H9 (cell line): ENCODE measurements around the gene ANKRD22. TPM values are rescaled to one million over a fixed set of nuclear protein-coding genes. Genes with fewer than 3 reads are reported as not detected.

Experiments used
- DNase-seq: peaks from one replicate; pipeline ENCODE4 v3.0.0-alpha.2; 2017
- H2AFZ ChIP-seq: one replicate; pipeline ENCODE4 v1.6.1; 2013; ENCODE audit warnings: mild to moderate bottlenecking, low read length, control low read depth, moderate library complexity
- H2AK5ac ChIP-seq: 2 replicates; pipeline ENCODE4 v1.6.1; 2013; ENCODE audit warnings: low read length, control low read depth, mixed read lengths; ENCODE audit not compliant: insufficient read length
- H2BK120ac ChIP-seq: one replicate; pipeline ENCODE4 v1.6.1; 2013; ENCODE audit warnings: low read depth, mild to moderate bottlenecking, low read length, control low read depth, inconsistent platforms; ENCODE audit not compliant: poor library complexity, severe bottlenecking
- H2BK12ac ChIP-seq: 2 replicates; pipeline ENCODE4 v1.6.1; 2013; ENCODE audit warnings: low read length, control low read depth, mixed read lengths, low read depth; ENCODE audit not compliant: insufficient read length
- H2BK15ac ChIP-seq: 2 replicates; pipeline ENCODE4 v1.6.1; 2013; ENCODE audit warnings: low read depth, low read length, control low read depth
- H2BK20ac ChIP-seq: one replicate; pipeline ENCODE4 v1.6.1; 2013; ENCODE audit warnings: low read depth, mild to moderate bottlenecking, low read length, control low read depth, inconsistent platforms; ENCODE audit not compliant: poor library complexity, severe bottlenecking
- H2BK5ac ChIP-seq: 2 replicates; pipeline ENCODE4 v1.6.1; 2013; ENCODE audit warnings: low read length, control low read depth, mixed read lengths; ENCODE audit not compliant: insufficient read length
- H3K14ac ChIP-seq: 2 replicates; pipeline ENCODE4 v1.6.1; 2013; ENCODE audit warnings: low read length, control low read depth; ENCODE audit not compliant: insufficient read depth
- H3K18ac ChIP-seq: 2 replicates; pipeline ENCODE4 v1.6.1; 2013; ENCODE audit warnings: low read depth, mild to moderate bottlenecking, mixed read lengths, low read length, control low read depth; ENCODE audit not compliant: insufficient read length
- H3K23ac ChIP-seq: 2 replicates; pipeline ENCODE4 v1.6.1; 2013; ENCODE audit warnings: low read length, control low read depth, mixed read lengths, low read depth; ENCODE audit not compliant: insufficient read length
- H3K23me2 ChIP-seq: 2 replicates; pipeline ENCODE4 v1.6.1; 2013; ENCODE audit warnings: low read depth, mild to moderate bottlenecking, mixed read lengths, low read length, control low read depth; ENCODE audit not compliant: insufficient read length, poor library complexity, severe bottlenecking
- H3K27ac ChIP-seq: 2 replicates; pipeline ENCODE4 v1.5.1; 2013; ENCODE audit warnings: low read length, control low read depth, mixed read lengths, low read depth; ENCODE audit not compliant: insufficient read length
- H3K27me3 ChIP-seq: 2 replicates; pipeline ENCODE4 v1.6.1; 2013; ENCODE audit warnings: low read length, control low read depth, inconsistent platforms; ENCODE audit not compliant: insufficient read depth
- H3K4ac ChIP-seq: 2 replicates; pipeline ENCODE4 v1.6.1; 2013; ENCODE audit warnings: low read depth, mild to moderate bottlenecking, control low read depth, inconsistent platforms, low read length, moderate library complexity
- H3K4me1 ChIP-seq: 2 replicates; pipeline ENCODE4 v1.6.1; 2013; ENCODE audit warnings: low read length, control low read depth, inconsistent platforms; ENCODE audit not compliant: insufficient read depth
- H3K4me2 ChIP-seq: 2 replicates; pipeline ENCODE4 v1.6.1; 2013; ENCODE audit warnings: low read length, control low read depth, mixed read lengths; ENCODE audit not compliant: insufficient read length, insufficient read depth
- H3K56ac ChIP-seq: 2 replicates; pipeline ENCODE4 v1.6.1; 2013; ENCODE audit warnings: low read depth, mild to moderate bottlenecking, mixed read lengths, low read length, control low read depth; ENCODE audit not compliant: insufficient read length
- H3K79me1 ChIP-seq: 2 replicates; pipeline ENCODE4 v1.6.1; 2013; ENCODE audit warnings: low read depth, mild to moderate bottlenecking, moderate library complexity, low read length, control low read depth, inconsistent platforms; ENCODE audit not compliant: insufficient read depth, poor library complexity, severe bottlenecking
- H3K79me2 ChIP-seq: 2 replicates; pipeline ENCODE4 v1.6.1; 2013; ENCODE audit warnings: low read length, control low read depth, inconsistent platforms; ENCODE audit not compliant: insufficient read depth
- H3K9ac ChIP-seq: 2 replicates; pipeline ENCODE4 v1.6.1; 2013; ENCODE audit warnings: low read length, control low read depth, mixed read lengths; ENCODE audit not compliant: insufficient read length; ENCODE audit errors: extremely low read depth
- H3K9me3 ChIP-seq: one replicate; pipeline ENCODE4 v1.6.1; 2013; ENCODE audit warnings: low read depth, low read length, inconsistent platforms; ENCODE audit not compliant: control insufficient read depth
- H3T11ph ChIP-seq: one replicate; pipeline ENCODE4 v1.6.1; 2013; ENCODE audit warnings: mild to moderate bottlenecking, low read length, control low read depth, inconsistent platforms
- H4K20me1 ChIP-seq: one replicate; pipeline ENCODE4 v1.6.1; 2013; ENCODE audit not compliant: control insufficient read depth, insufficient read length, insufficient read depth
- H4K5ac ChIP-seq: 2 replicates; pipeline ENCODE4 v1.6.1; 2013; ENCODE audit warnings: low read depth, mild to moderate bottlenecking, mixed read lengths, low read length, control low read depth; ENCODE audit not compliant: insufficient read length
- H4K8ac ChIP-seq: replicated peaks from 2 replicates; pipeline ENCODE4 v1.6.1; 2013; ENCODE audit warnings: low read length, control low read depth, mixed read lengths, low read depth; ENCODE audit not compliant: insufficient read length
- H4K91ac ChIP-seq: 2 replicates; pipeline ENCODE4 v1.6.1; 2013; ENCODE audit warnings: low read depth, mild to moderate bottlenecking, moderate library complexity, mixed read lengths, low read length, control low read depth; ENCODE audit not compliant: insufficient read length
- H3K27ac Mint-ChIP-seq, 3 experiments: 2 replicates in 2 of 3; 3 replicates in 1 of 3; pipeline ENCODE4 v1.8.0; 2020 to 2021; ENCODE audit warnings: mixed read lengths in 3 of 3, mild to moderate bottlenecking in 1 of 3, moderate library complexity in 1 of 3
- H3K27me3 Mint-ChIP-seq: 2 replicates; pipeline ENCODE4 v1.8.0; 2021; ENCODE audit warnings: low read depth, mild to moderate bottlenecking, moderate library complexity, mixed read lengths
- H3K36me3 Mint-ChIP-seq, 3 experiments: 2 replicates in 2 of 3; 3 replicates in 1 of 3; pipeline ENCODE4 v1.8.0; 2020 to 2021; ENCODE audit warnings: low read depth in 3 of 3, mixed read lengths in 3 of 3; ENCODE audit not compliant: insufficient read depth in 1 of 3
- H3K4me1 Mint-ChIP-seq, 2 experiments: 2 replicates each; pipeline ENCODE4 v1.8.0; 2020; ENCODE audit warnings: mixed read lengths in 2 of 2
- H3K4me3 Mint-ChIP-seq, 2 experiments: 2 replicates in 1 of 2; 3 replicates in 1 of 2; pipeline ENCODE4 v1.8.0; 2020 to 2021; ENCODE audit warnings: mild to moderate bottlenecking in 2 of 2, mixed read lengths in 2 of 2, moderate library complexity in 1 of 2
- H3K9me3 Mint-ChIP-seq, 2 experiments: 2 replicates in 1 of 2; 3 replicates in 1 of 2; pipeline ENCODE4 v1.8.0; 2020; ENCODE audit warnings: mild to moderate bottlenecking in 2 of 2, mixed read lengths in 2 of 2, moderate library complexity in 1 of 2
- CTCF ChIP-seq: fragments of 200-600 bp; sonication (generic); conservative IDR thresholded peaks from 3 replicates; pipeline ENCODE4 v1.8.0; 2021; ENCODE audit warnings: antibody characterized with exemption, mild to moderate bottlenecking
- WGBS: extraction: QIAGEN DNeasy Blood & Tissue Kit; methylation state at CpG from one replicate; pipeline ENCODE4 v1.1.7; 2013; ENCODE audit warnings: missing lambda C conversion rate, low lambda C conversion rate, mixed read lengths; ENCODE audit not compliant: insufficient read length; ENCODE audit errors: extremely low coverage; 5-methylcytosine and 5-hydroxymethylcytosine counted together
- total RNA-seq: library from RNA; stranded (reverse); gene quantifications from 2 replicates; pipeline ENCODE4 v1.2.1, GENCODE V29; 2021

The ANKRD22 gene
- total RNA-seq, 1 experiment from 2014 or later: not detected

- H4K20me1 ChIP-seq: no peaks in the 10 kb centered on the region
- DNase-seq: no peak
- H3K56ac ChIP-seq: no peak overlapping the region
- H4K8ac ChIP-seq: no peak overlapping the region
- H2BK15ac ChIP-seq: no peak overlapping the region
- H4K91ac ChIP-seq: no peak overlapping the region
- H3K79me1 ChIP-seq: no peaks in the 10 kb centered on the region
- no peak overlapping the region for H3K9ac ChIP-seq
- no peak overlapping the region for H3K14ac ChIP-seq
- H3T11ph ChIP-seq: no peak overlapping the region
- no peaks in the 10 kb centered on the region for H3K23me2 ChIP-seq
- no peak overlapping the region for H2BK12ac ChIP-seq
- Mint-ChIP-seq H3K9me3 (no peaks in the 10 kb centered on the region), H3K4me3 (no peak overlapping the region), H3K27ac (no peak overlapping the region), H3K36me3 (no peaks in the 10 kb centered on the region), H3K4me1 (0 out of 4 replicates have a peak, but pooled peaks cover 0 to 2% of the 10 kb centered on the region in 2 experiments), H3K27me3 (peaks cover 1% of the 10 kb centered on the region; the same call in 1 of the 2 replicates)
- H3K27me3 ChIP-seq: no peaks in the 10 kb centered on the region
- H2AFZ ChIP-seq: no peak overlapping the region
- H3K18ac ChIP-seq: no peak overlapping the region
- H3K23ac ChIP-seq: no peak overlapping the region
- TF ChIP-seq CTCF: no peak; the same call in 2 of the 3 replicates
- no peaks in the 10 kb centered on the region for H3K4me1 ChIP-seq
- WGBS: no CpG with 5 or more reads among the region's 2 CpGs
- no peak overlapping the region for H2BK5ac ChIP-seq
- no peak overlapping the region for H2BK120ac ChIP-seq
- no peak overlapping the region for H4K5ac ChIP-seq
- no peak overlapping the region for H3K27ac ChIP-seq
- no peak overlapping the region for H3K4ac ChIP-seq
- H2AK5ac ChIP-seq: no peak overlapping the region
- no peak overlapping the region for H2BK20ac ChIP-seq
- H3K9me3 ChIP-seq: no peaks in the 10 kb centered on the region
- no peak overlapping the region for H3K4me2 ChIP-seq
- no peaks in the 10 kb centered on the region for H3K79me2 ChIP-seq
These were observed 15.8 kb downstream of the ANKRD22 start for GRCh38 chr10:88835910-88836221.
